RWPE1 (cell line): ENCODE measurements around the gene TMPRSS11A.

ENCODE experiments used
- CTCF ChIA-PET: fragments of 350-600 bp; sonication (Branson Sonifier 250); formaldehyde crosslinking; extraction: SDS; loops from one replicate; lab custom pipeline; 2021; lab: Yijun Ruan, JAX
- POLR2A ChIA-PET: fragments of 400-600 bp; formaldehyde crosslinking; extraction: SDS; loops from one replicate; lab custom pipeline; 2020; ENCODE audit warnings: antibody characterized with exemption; ENCODE audit not compliant: low non-redundant PET; lab: Yijun Ruan, JAX
- DNase-seq: peaks from one replicate; pipeline ENCODE4 v3.0.0; 2012; ENCODE audit warnings: low spot score
- H3K27ac ChIP-seq: fragments of 450-650 bp; 2 replicates; pipeline ENCODE4 v1.5.1; 2017
- TF ChIP-seq, protein P1 (sequence below): fragments of 450-650 bp; conservative IDR thresholded peaks from 2 replicates; pipeline ENCODE4 v1.5.1; 2017; ENCODE audit warnings: low read depth, mild to moderate bottlenecking

TMPRSS11A gene

DNA sequence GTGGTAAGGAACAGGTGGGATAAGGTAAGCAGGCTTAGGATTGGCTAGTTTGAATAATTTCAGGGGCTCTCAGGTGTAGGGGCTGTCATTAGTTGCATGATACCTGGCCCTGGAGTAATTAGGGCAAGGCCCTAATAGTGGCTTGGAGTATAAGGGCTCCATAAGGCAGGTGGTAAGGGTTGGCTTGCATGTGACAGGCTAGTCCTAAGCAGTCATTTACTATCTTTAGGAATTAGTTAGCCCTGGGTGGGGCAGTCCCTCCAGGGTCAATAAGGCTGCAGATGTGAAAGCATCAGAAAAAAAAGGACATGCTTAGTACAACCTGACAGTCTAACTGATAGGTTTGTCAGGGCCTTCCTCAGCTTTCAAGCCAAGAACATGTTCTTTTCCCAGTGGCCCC, 71.6 kb downstream of the TMPRSS11A start:
- POLR2A ChIA-PET, result no interaction called here

DNA sequence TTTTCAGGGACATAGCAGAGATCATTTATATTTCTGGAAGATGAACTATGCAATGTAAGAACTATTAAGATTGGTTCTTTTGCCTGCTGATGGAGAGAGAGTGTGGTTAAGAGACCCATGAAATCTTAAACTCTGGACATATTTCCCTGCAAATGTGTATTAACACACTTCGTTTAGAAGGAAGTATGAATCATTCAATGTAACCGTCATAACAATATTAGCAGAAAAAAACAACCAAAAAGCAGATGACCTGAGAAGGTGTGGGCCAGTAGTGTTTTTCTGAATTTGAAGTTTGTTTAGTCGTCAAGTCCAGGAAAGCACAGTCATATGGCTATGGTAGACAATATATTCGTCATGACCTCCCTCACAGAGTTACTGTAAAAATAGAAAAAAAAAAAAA, 77.0 kb downstream of the TMPRSS11A start:
- CTCF ChIA-PET, result interaction anchor here (0.8 kb wide), 1 partner anchor 11 kb away, joined by 6 read pairs; no protein-coding TSS in a partner anchor
- TF ChIP-seq, protein P1, sequence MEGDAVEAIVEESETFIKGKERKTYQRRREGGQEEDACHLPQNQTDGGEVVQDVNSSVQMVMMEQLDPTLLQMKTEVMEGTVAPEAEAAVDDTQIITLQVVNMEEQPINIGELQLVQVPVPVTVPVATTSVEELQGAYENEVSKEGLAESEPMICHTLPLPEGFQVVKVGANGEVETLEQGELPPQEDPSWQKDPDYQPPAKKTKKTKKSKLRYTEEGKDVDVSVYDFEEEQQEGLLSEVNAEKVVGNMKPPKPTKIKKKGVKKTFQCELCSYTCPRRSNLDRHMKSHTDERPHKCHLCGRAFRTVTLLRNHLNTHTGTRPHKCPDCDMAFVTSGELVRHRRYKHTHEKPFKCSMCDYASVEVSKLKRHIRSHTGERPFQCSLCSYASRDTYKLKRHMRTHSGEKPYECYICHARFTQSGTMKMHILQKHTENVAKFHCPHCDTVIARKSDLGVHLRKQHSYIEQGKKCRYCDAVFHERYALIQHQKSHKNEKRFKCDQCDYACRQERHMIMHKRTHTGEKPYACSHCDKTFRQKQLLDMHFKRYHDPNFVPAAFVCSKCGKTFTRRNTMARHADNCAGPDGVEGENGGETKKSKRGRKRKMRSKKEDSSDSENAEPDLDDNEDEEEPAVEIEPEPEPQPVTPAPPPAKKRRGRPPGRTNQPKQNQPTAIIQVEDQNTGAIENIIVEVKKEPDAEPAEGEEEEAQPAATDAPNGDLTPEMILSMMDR, result no peak
- POLR2A ChIA-PET, result no interaction called here
- no peak overlapping the region for H3K27ac ChIP-seq
- DNase-seq, result no peak

More for the DNA sequence above, 71.6 kb downstream of the TMPRSS11A start:
- no peak overlapping the region for H3K27ac ChIP-seq
- CTCF ChIA-PET, result interaction anchor here (0.7 kb wide), 1 partner anchor 1939 kb away, joined by 3 read pairs; no protein-coding TSS in a partner anchor
- DNase-seq, result no peak
- TF ChIP-seq, protein P1, result no peak

DNA sequence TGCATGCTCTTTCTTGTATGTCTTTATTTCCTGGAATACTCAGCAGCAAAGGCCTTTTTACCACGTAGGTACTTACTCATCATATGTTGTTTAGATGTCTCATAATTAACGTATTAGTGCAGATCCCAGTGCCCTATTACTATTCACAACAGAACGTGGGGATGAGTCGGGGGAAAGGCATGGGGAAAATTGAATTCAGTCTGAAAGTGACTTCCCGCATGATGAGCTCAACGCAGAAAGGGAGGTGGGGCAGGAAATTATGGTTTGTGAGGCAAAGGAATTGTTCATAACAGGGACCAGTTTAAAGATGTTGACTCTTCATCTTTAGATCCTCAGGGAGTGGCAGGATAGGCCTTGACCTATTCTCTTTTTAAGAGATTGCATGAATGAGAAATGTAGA, 77.5 kb downstream of the TMPRSS11A start:
- H3K27ac ChIP-seq, result no peak overlapping the region
- TF ChIP-seq, protein P1, result no peak
- ChIA-PET POLR2A (no interaction called here), CTCF (interaction anchor here (0.6 kb wide), 1 partner anchor 305 kb away, joined by 3 read pairs; no protein-coding TSS in a partner anchor)
- DNase-seq, result peak; percentile 83

DNA sequence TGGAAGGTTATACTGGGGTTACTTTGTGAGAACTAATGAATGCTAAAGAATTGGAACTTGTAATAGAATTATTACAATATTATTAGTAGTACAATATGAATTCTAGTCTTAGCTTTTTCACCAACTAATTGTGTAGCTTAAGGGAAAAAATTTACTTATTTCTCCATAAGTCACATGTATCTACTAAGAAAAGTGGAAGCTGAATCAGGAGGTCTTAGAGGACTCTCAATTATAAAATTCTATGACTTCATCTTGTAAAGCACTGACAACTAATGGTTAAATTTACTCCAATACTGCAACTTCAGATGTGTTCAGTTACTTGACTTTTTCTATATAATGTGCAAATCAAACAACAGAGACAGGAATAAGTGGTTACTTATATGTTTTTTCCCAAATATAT, 78.6 kb downstream of the TMPRSS11A start:
- no peak overlapping the region for H3K27ac ChIP-seq
- DNase-seq, result no peak
- ChIA-PET CTCF (interaction anchor here (0.7 kb wide), 1 partner anchor 1741 kb away, joined by 5 read pairs; no protein-coding TSS in a partner anchor), POLR2A (no interaction called here)
- TF ChIP-seq, protein P1, result no peak

- H3K27ac ChIP-seq, result no peak within 1 kb of the TSS
- DNase-seq, result no peak
- POLR2A ChIA-PET, result no interaction called here
- TF ChIP-seq, protein P1, result no peak
- CTCF ChIA-PET, result interaction anchor here (0.7 kb wide), 1 partner anchor 41 kb away, joined by 4 read pairs; no protein-coding TSS in a partner anchor
Observed at GRCh38 chr4:67883902-67884301, 79.4 kb downstream of the TMPRSS11A start, which contains the start of gene TMPRSS11D. Gene TMPRSS11D, minus strand, starts transcription at chr4:67884002. Its CDS starts 69 bp downstream, at chr4:67883933.

DNA sequence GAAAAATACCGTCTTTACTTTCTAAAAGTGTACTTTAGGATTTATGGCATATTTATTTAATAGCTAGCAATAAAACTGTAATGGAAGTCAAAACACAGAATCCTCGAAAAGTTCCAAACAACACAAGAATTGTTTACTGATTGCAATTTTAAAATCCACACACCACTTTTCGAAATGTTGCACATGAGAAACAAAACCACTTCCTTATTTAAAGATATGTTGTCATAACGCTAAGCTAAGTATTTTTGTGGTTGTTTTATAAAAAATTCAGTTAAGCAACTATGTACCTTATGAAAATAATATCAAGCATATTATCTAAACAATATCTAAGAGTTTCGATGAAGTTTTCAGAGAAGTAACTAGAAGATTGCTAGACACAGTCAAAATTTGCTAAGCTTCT, 79.8 kb downstream of the TMPRSS11A start:
- CTCF ChIA-PET, result interaction anchor here (0.6 to 0.7 kb wide), 2 partner anchors 42 to 404 kb away, joined by 4 read pairs; no protein-coding TSS in a partner anchor
- POLR2A ChIA-PET, result no interaction called here
- DNase-seq, result no peak
- TF ChIP-seq, protein P1, result no peak
- no peak overlapping the region for H3K27ac ChIP-seq
